Calu3 (cell line): ENCODE results near the gene KRTAP10-10. TPM values are rescaled to one million over a fixed set of nuclear protein-coding genes. Genes with fewer than 3 reads are reported as not detected.

Experiments used
- BruUV-seq: library from RNA; stranded (reverse); fragments of 400-500 nt; replicated peaks from 2 replicates; lab custom pipeline; 2021; lab: Mats Ljungman, UMichigan
- CTCF ChIA-PET: fragments of 300-600 bp; sonication (Branson Sonifier 250); formaldehyde crosslinking; loops from one replicate; lab custom pipeline; 2022; ENCODE audit warnings: antibody characterized with exemption; lab: Charles Lee
- DNase-seq: peaks from one replicate; pipeline ENCODE4 v3.0.0; 2022
- H3K27ac Mint-ChIP-seq: one replicate; pipeline ENCODE4 v1.8.0; 2022; ENCODE audit warnings: mixed read lengths; ENCODE audit not compliant: unreplicated experiment
- H3K27me3 Mint-ChIP-seq: one replicate; pipeline ENCODE4 v1.8.0; 2022; ENCODE audit warnings: mixed read lengths; ENCODE audit not compliant: unreplicated experiment
- H3K36me3 Mint-ChIP-seq: one replicate; pipeline ENCODE4 v1.8.0; 2022; ENCODE audit warnings: mild to moderate bottlenecking, moderate library complexity, mixed read lengths; ENCODE audit not compliant: insufficient read depth, unreplicated experiment
- H3K4me1 Mint-ChIP-seq: one replicate; pipeline ENCODE4 v1.8.0; 2022; ENCODE audit warnings: mild to moderate bottlenecking, low read depth, mixed read lengths; ENCODE audit not compliant: unreplicated experiment
- H3K4me3 Mint-ChIP-seq: one replicate; pipeline ENCODE4 v1.8.0; 2022; ENCODE audit warnings: mild to moderate bottlenecking, low read depth, moderate library complexity, mixed read lengths; ENCODE audit not compliant: unreplicated experiment
- H3K9me3 Mint-ChIP-seq: one replicate; pipeline ENCODE4 v1.8.0; 2022; ENCODE audit warnings: low read depth, mixed read lengths; ENCODE audit not compliant: unreplicated experiment
- intact Hi-C: fragments of 100-400 bp; cut with micrococcal nuclease; formaldehyde crosslinking; loops from one replicate; pipeline ENCODE4 v1.10.0; 2022; ENCODE audit not compliant: unreplicated experiment
- total RNA-seq: library from RNA; stranded (reverse); gene quantifications from 2 replicates; pipeline ENCODE4 v1.2.3, GENCODE V29; 2022
- TF ChIP-seq, protein P1 (sequence below): fragments of 200-600 bp; IDR thresholded peaks from one replicate; pipeline ENCODE4 v1.8.0; 2022; ENCODE audit warnings: antibody characterized with exemption; ENCODE audit not compliant: unreplicated experiment

Gene KRTAP10-10
- total RNA-seq, 1 experiment from 2014 or later: not detected

DNA sequence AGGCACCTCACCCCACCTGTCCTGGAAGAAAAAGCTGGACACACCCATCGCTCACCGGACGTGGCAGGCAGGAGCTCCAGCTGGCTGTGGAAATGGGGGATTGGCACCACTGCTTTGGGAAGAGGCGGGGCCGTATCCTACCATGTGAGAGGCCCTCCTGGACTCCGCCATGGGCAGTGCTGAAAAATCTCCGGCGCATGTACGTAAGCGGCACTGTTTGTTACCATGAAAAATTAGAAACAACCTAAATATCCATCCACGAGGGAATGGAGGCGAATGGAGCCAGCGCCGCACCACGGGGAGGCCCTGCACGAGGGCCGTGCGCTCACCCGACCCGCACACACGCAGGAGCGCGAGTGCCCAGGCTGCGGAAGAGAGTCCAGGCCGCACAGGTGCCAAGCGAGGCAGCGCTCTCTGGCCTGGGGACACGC is 22.2 kb upstream of the KRTAP10-10 start:
- TF ChIP-seq, protein P1, sequence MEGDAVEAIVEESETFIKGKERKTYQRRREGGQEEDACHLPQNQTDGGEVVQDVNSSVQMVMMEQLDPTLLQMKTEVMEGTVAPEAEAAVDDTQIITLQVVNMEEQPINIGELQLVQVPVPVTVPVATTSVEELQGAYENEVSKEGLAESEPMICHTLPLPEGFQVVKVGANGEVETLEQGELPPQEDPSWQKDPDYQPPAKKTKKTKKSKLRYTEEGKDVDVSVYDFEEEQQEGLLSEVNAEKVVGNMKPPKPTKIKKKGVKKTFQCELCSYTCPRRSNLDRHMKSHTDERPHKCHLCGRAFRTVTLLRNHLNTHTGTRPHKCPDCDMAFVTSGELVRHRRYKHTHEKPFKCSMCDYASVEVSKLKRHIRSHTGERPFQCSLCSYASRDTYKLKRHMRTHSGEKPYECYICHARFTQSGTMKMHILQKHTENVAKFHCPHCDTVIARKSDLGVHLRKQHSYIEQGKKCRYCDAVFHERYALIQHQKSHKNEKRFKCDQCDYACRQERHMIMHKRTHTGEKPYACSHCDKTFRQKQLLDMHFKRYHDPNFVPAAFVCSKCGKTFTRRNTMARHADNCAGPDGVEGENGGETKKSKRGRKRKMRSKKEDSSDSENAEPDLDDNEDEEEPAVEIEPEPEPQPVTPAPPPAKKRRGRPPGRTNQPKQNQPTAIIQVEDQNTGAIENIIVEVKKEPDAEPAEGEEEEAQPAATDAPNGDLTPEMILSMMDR: no peak
- Mint-ChIP-seq H3K4me1 (no peaks in the 10 kb centered on the region), H3K9me3 (peaks cover 12% of the 10 kb centered on the region), H3K27me3 (peaks cover 59% of the 10 kb centered on the region), H3K4me3 (no peak overlapping the region), H3K27ac (no peak overlapping the region), H3K36me3 (peaks cover 4% of the 10 kb centered on the region)
- CTCF ChIA-PET: no interaction called here
- no peak for DNase-seq
- intact Hi-C loops: no loop called here
- BruUV-seq: no TSS peak

DNA sequence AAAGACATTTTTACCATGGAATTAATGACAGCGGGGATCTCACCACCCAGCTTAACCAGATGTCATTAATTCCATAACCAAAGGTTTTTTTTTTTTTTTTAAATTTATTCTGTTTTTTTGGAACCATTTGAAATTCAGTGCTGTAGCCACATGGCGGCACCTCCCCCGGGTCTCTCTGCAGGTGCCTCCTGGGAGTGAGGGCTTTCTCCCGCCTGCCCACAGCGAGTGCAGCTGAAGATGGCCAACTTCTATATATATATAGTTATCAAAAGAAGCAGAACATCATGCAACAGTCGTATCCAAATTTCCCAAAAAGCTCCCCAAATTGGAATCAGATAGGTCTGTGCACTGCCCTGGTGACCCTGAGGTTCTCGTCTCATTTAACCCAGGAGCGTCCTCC is 21.7 kb upstream of the KRTAP10-10 start:
- Mint-ChIP-seq H3K4me1 (no peaks in the 10 kb centered on the region), H3K36me3 (peaks cover 5% of the 10 kb centered on the region), H3K27ac (no peak overlapping the region), H3K27me3 (peaks cover 62% of the 10 kb centered on the region), H3K4me3 (no peak overlapping the region), H3K9me3 (peaks cover 15% of the 10 kb centered on the region)
- TF ChIP-seq, protein P1: no peak
- CTCF ChIA-PET: no interaction called here
- DNase-seq: no peak
- BruUV-seq: no TSS peak
- intact Hi-C loops: no loop called here

DNA sequence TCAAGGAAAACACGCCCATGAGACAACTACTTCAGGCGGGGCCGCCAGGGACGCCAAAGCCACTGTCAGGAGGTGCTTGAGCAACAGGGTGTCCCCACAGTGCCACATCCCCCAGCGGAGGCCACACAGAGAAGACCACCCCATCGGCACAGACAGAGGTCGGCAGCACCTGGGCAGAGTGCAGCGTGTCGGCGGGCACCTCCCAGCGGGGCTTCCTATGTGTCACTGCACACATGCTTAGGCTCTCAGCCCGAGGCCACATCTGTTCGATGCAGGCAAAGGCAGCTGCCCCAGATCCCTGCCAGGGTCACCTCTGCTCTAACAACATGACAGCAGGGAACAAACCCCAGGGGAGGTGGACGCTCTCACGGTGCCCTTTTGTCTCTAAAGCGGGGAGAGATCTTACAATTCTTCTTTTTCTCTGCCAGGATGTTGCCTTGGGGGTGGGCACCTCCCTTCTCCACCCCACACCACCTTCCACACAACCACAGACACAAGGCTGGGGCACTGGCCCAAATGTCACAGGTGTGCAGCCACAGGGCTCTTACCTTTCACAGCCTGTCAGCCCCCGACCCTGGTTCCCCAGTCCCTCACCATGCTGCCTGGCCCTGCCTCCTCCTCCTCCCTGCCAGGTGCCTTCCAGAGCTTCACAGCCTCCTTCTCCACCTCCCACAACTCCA is 21.1 kb upstream of the KRTAP10-10 start:
- intact Hi-C loops: no loop called here
- H3K4me1 Mint-ChIP-seq: no peaks in the 10 kb centered on the region
- peaks cover 62% of the 10 kb centered on the region for H3K27me3 Mint-ChIP-seq
- H3K9me3 Mint-ChIP-seq: peaks cover 15% of the 10 kb centered on the region
- H3K36me3 Mint-ChIP-seq: peaks cover 5% of the 10 kb centered on the region
- CTCF ChIA-PET: interaction anchor here (0.5 kb wide), 1 partner anchor 522 kb away, joined by 3 read pairs; no protein-coding TSS in a partner anchor
- no peak for DNase-seq
- no peak overlapping the region for H3K27ac Mint-ChIP-seq
- TF ChIP-seq, protein P1: no peak
- BruUV-seq: no TSS peak
- H3K4me3 Mint-ChIP-seq: no peak overlapping the region

DNA sequence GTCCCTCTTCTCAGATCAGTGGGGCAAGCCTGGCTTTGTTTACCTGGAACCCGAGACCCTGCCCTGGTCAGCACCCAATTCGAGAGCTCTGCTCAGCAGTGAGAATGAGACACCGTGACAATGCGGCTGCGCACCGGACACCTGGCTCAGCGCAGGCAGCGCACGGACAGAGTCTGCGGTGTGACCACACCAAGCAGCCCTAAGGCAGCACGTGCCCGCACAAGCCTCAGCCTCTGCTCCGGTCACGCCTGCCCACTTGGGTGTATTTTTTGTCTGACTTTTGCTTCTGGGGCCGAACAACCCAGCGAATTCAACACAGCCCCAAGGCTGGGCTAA is 20.6 kb upstream of the KRTAP10-10 start:
- no peak for DNase-seq
- intact Hi-C loops: no loop called here
- TF ChIP-seq, protein P1: no peak
- no TSS peak for BruUV-seq
- CTCF ChIA-PET: interaction anchor here (0.5 kb wide), 1 partner anchor 522 kb away, joined by 3 read pairs; no protein-coding TSS in a partner anchor
- Mint-ChIP-seq H3K27me3 (peaks cover 62% of the 10 kb centered on the region), H3K9me3 (peaks cover 11% of the 10 kb centered on the region), H3K27ac (no peak overlapping the region), H3K4me1 (no peaks in the 10 kb centered on the region), H3K4me3 (no peak overlapping the region), H3K36me3 (peaks cover 5% of the 10 kb centered on the region)
